K562 (cell line): ENCODE results near the gene CD34. TPM values are rescaled to one million over a fixed set of nuclear protein-coding genes. Genes with fewer than 3 reads are reported as not detected.

Source experiments
- ATAC-seq: fragments of 200-7000 bp; cut with Tn5 transposase; 3 replicates; pipeline ENCODE4 v1.9.1; 2020; ENCODE audit warnings: moderate library complexity
- BruUV-seq: library from RNA; stranded (reverse); fragments of 400-500 nt; replicated peaks from 2 replicates; lab custom pipeline; 2021; lab: Mats Ljungman, UMichigan
- CTCF ChIA-PET: fragments of 300-600 bp; formaldehyde crosslinking; extraction: SDS; loops from one replicate; lab custom pipeline; 2021; ENCODE audit warnings: low intra/inter-chr PET ratio; lab: Yijun Ruan, JAX
- POLR2A ChIA-PET: fragments of 300-600, 350-650 bp; sonication (Branson Sonifier 250); formaldehyde crosslinking; extraction: SDS; loops from one replicate; lab custom pipeline; 2021; ENCODE audit warnings: antibody characterized with exemption, inconsistent platforms; lab: Yijun Ruan, JAX
- DNase-seq, 4 experiments: peaks; one replicate each; pipeline versions ENCODE4 v3.0.0 to v3.0.0-alpha.2; 2011 to 2018; ENCODE audit warnings: low spot score in 3 of 4, mixed read lengths in 3 of 4; ENCODE audit errors: extremely low read depth in 1 of 4
- FAIRE-seq: peaks from 2 replicates; lab custom pipeline; 2011; peaks lifted over from hg19 to GRCh38; lab: Jason Lieb, UNC
- H2AFZ ChIP-seq: 2 replicates; pipeline ENCODE4 v1.6.0; 2011; ENCODE audit warnings: low read depth, low read length, control low read depth, inconsistent platforms
- H3K27ac ChIP-seq: fragments of 200-600 bp; 3 replicates; pipeline ENCODE4 v1.8.0; 2011; ENCODE audit warnings: low read depth, mild to moderate bottlenecking, control low read depth, inconsistent platforms, low read length, moderate library complexity, mixed read lengths; ENCODE audit errors: extremely low read depth
- H3K27me3 ChIP-seq, 2 experiments: fragments of 300-600 bp in 1 of 2; 2 replicates in 1 of 2; 3 replicates in 1 of 2; pipeline versions ENCODE4 v1.6.0 to v1.8.0; 2011; ENCODE audit warnings: inconsistent platforms in 2 of 2, low read length in 2 of 2, mild to moderate bottlenecking in 1 of 2, mixed read lengths in 1 of 2, moderate library complexity in 1 of 2; ENCODE audit not compliant: control insufficient read depth in 2 of 2, insufficient read depth in 2 of 2
- H3K36me3 ChIP-seq: fragments of 300-600 bp; 3 replicates; pipeline ENCODE4 v1.8.0; 2011; ENCODE audit warnings: mild to moderate bottlenecking, low read length, inconsistent platforms; ENCODE audit not compliant: control insufficient read depth, insufficient read depth
- H3K4me1 ChIP-seq, 2 experiments: fragments of 200-600 bp in 1 of 2; replicated peaks in 1 of 2; 2 replicates in 1 of 2; 3 replicates in 1 of 2; pipeline versions ENCODE4 v1.5.1 to v1.8.0; 2011; ENCODE audit warnings: inconsistent platforms in 2 of 2, low read length in 2 of 2, mild to moderate bottlenecking in 1 of 2, mixed read lengths in 1 of 2, moderate library complexity in 1 of 2; ENCODE audit not compliant: control insufficient read depth in 2 of 2, insufficient read depth in 2 of 2
- H3K4me2 ChIP-seq: 2 replicates; pipeline ENCODE4 v1.6.1; 2011; ENCODE audit warnings: low read length, control low read depth, inconsistent platforms, mixed read lengths; ENCODE audit not compliant: insufficient read depth
- H3K4me3 ChIP-seq: fragments of 200-600 bp; sonication (generic), shearing (Covaris generic); 2 replicates; pipeline ENCODE4 v1.5.1; 2016; ENCODE audit warnings: control low read depth, inconsistent platforms
- H3K79me2 ChIP-seq: fragments of 200-600 bp; 3 replicates; pipeline ENCODE4 v1.8.0; 2011; ENCODE audit warnings: low read length, inconsistent platforms; ENCODE audit not compliant: control insufficient read depth, insufficient read depth
- H3K9ac ChIP-seq, 2 experiments: 2 replicates each; pipeline versions ENCODE4 v1.6.0 to v1.6.1; 2011; ENCODE audit warnings: low read depth in 2 of 2, low read length in 2 of 2, control low read depth in 1 of 2, inconsistent platforms in 1 of 2, mild to moderate bottlenecking in 1 of 2, mixed read lengths in 1 of 2; ENCODE audit not compliant: insufficient read depth in 1 of 2
- H3K9me1 ChIP-seq: one replicate; pipeline ENCODE4 v1.6.0; 2011; ENCODE audit warnings: inconsistent platforms, mild to moderate bottlenecking, low read length, moderate library complexity; ENCODE audit not compliant: control insufficient read depth, insufficient read depth
- H3K9me3 ChIP-seq: replicated peaks from 2 replicates; pipeline ENCODE4 v1.5.1; 2011; ENCODE audit warnings: low read depth, low read length, inconsistent platforms; ENCODE audit not compliant: control insufficient read depth, insufficient read depth
- H4K20me1 ChIP-seq: replicated peaks from 2 replicates; pipeline ENCODE4 v1.6.1; 2011; ENCODE audit warnings: low read length, inconsistent platforms, mixed read lengths; ENCODE audit not compliant: control insufficient read depth, insufficient read depth
- BCLAF1 ChIP-seq, 2 experiments: fragments of 450-650 bp in 1 of 2; IDR thresholded peaks; 2 replicates each; pipeline ENCODE4 v1.6.1; 2011 to 2017; ENCODE audit warnings: low read depth in 2 of 2, antibody characterized with exemption in 1 of 2, borderline replicate concordance in 1 of 2, low read length in 1 of 2, mild to moderate bottlenecking in 1 of 2, mixed read lengths in 1 of 2; ENCODE audit not compliant: control insufficient read depth in 1 of 2
- CTCF ChIP-seq, 3 experiments: IDR thresholded peaks in 2 of 3; conservative IDR thresholded peaks in 1 of 3; 2 replicates each; pipeline ENCODE4 v1.5.1; 2011 to 2012; ENCODE audit warnings: low read length in 3 of 3, mild to moderate bottlenecking in 3 of 3, control low read depth in 2 of 3, improper control_type of control experiment in 1 of 3, inconsistent platforms in 1 of 3, low read depth in 1 of 3, mixed read lengths in 1 of 3, moderate library complexity in 1 of 3; ENCODE audit not compliant: insufficient read depth in 2 of 3
- ETS2 ChIP-seq: IDR thresholded peaks from 2 replicates; pipeline ENCODE4 v1.6.1; 2016; ENCODE audit warnings: borderline replicate concordance, missing genetic modification characterization, mild to moderate bottlenecking, moderate library complexity, missing compliant biosample characterization; ENCODE audit not compliant: poor library complexity, severe bottlenecking
- KLF13 ChIP-seq: fragments of 450-650 bp; IDR thresholded peaks from 2 replicates; pipeline ENCODE4 v1.6.1; 2016; ENCODE audit warnings: missing genetic modification characterization, low read depth, mild to moderate bottlenecking, missing compliant biosample characterization, moderate library complexity, borderline replicate concordance
- MTF1 ChIP-seq: fragments of 250-450 bp; sonication (Bioruptor Pico); IDR thresholded peaks from 2 replicates; pipeline ENCODE4 v1.9.0; 2021; ENCODE audit warnings: moderate library complexity, mild to moderate bottlenecking, inconsistent platforms, borderline replicate concordance
- MXD1 ChIP-seq: fragments of 250-450 bp; sonication (Bioruptor Pico); IDR thresholded peaks from 2 replicates; pipeline ENCODE4 v1.8.0; 2021; ENCODE audit warnings: borderline replicate concordance, mild to moderate bottlenecking, moderate library complexity; ENCODE audit not compliant: poor library complexity, severe bottlenecking
- NELFE ChIP-seq: IDR thresholded peaks from 2 replicates; pipeline ENCODE4 v1.6.1; 2011; ENCODE audit warnings: mild to moderate bottlenecking; ENCODE audit not compliant: insufficient read depth, insufficient read length
- PURB ChIP-seq: sonication (generic); formaldehyde crosslinking; IDR thresholded peaks from 2 replicates; pipeline ENCODE4 v1.9.0; 2021; ENCODE audit warnings: low read depth, mild to moderate bottlenecking, missing genetic modification reagents
- STAT6 ChIP-seq: sonication (generic); formaldehyde crosslinking; IDR thresholded peaks from 2 replicates; pipeline ENCODE4 v1.8.1; 2023; ENCODE audit warnings: mild to moderate bottlenecking, missing genetic modification reagents
- ZNF785 ChIP-seq: fragments of 250-450 bp; sonication (Bioruptor Pico); IDR thresholded peaks from 2 replicates; pipeline ENCODE4 v1.4.0; 2020; ENCODE audit warnings: mild to moderate bottlenecking
- WGBS: fragments of 100-300 bp; shearing (Covaris generic); methylation state at CpG from one replicate; pipeline ENCODE4 v1.1.6; 2016; ENCODE audit warnings: low coverage, mixed read lengths; ENCODE audit not compliant: insufficient coverage; ENCODE audit errors: missing lambda C conversion rate; 5-methylcytosine and 5-hydroxymethylcytosine counted together
- in situ Hi-C: fragments of 300-500 bp; cut with MboI; formaldehyde crosslinking; loops from 4 replicates; pipeline ENCODE4 v1.15.0; 2018; ENCODE audit warnings: inconsistent platforms, mixed read lengths
- intact Hi-C: fragments of 100-400 bp; cut with micrococcal nuclease; formaldehyde crosslinking; loops from 2 replicates; pipeline ENCODE4 v1.14.2; 2022
- polyA plus RNA-seq, 8 experiments: library from polyadenylated mRNA; depleted of rRNA in 4 of 8; stranded (reverse) in 5 of 8; unstranded in 3 of 8; fragments of >200 nt; fragmentation: Nextera tagmentation in 2 of 8; fragmentation: Illumina TruSeq in 1 of 8; extraction: Ambion mirVana in 2 of 8; extraction: Trizol in 1 of 8; gene quantifications; 2 replicates each; pipeline versions ENCODE4 v1.2.1 to v1.2.3, GENCODE V29; 2011 to 2014; ENCODE audit warnings: inconsistent platforms in 1 of 8, missing spikeins in 1 of 8
- total RNA-seq, 7 experiments: library from RNA; depleted of rRNA in 6 of 7; stranded (reverse); fragments of >200 nt in 6 of 7; fragmentation: Illumina TruSeq in 2 of 7; extraction: Trizol in 2 of 7; gene quantifications; 2 replicates each; pipeline versions ENCODE4 v1.2.1 to v1.2.3, GENCODE V29; 2011 to 2021; ENCODE audit warnings: low replicate concordance in 1 of 7

The CD34 gene
- total and polyA plus RNA-seq, 9 of the 15 experiments (the other 6 are each of a cell fraction or from before 2014, with no cell fraction given), result not detected

GRCh38 chr1:207850621-207851407 lies 60.1 kb downstream of the CD34 start:
- FAIRE-seq, result no peak
- Histone ChIP-seq H4K20me1 (no peaks in the 10 kb centered on the region; the same call in 1 of the 2 replicates), H3K4me2 (no peak overlapping the region), H3K4me1 (peaks cover 0 to 28% of the 10 kb centered on the region in 2 experiments; a peak in 4 of 5 replicates), H3K9me3 (no peaks in the 10 kb centered on the region), H2AFZ (no peak overlapping the region), H3K36me3 (no peaks in the 10 kb centered on the region), H3K27me3 (no peaks in the 10 kb centered on the region), H3K9me1 (no peaks in the 10 kb centered on the region), H3K4me3 (no peak overlapping the region), H3K27ac (no peak overlapping the region), H3K9ac (peak overlapping the region in 1 of 2 experiments; percentile 53; a peak in 1 of 4 replicates), H3K79me2 (no peaks in the 10 kb centered on the region; the same call in 2 of the 3 replicates)
- no peak for DNase-seq
- no TSS peak for BruUV-seq
- ATAC-seq, result peak; percentile 16
- in situ Hi-C loops, result no loop called here
- ChIA-PET CTCF (no interaction called here), POLR2A (interaction anchor here (0.6 to 1.6 kb wide), 5 partner anchors 11 to 982 kb away, joined by 3 to 5 read pairs (median 3); no protein-coding TSS in a partner anchor)
- WGBS, result 33% methylated on average over 7 of the region's 7 CpGs
- intact Hi-C loops, result no loop called here
- TF ChIP-seq ZNF785 (CRISPR knock-in tag) (no peak), NELFE (no peak), MTF1 (CRISPR knock-in tag) (no peak), PURB (CRISPR knock-in tag) (no peak), ETS2 (tag) (no peak), MXD1 (CRISPR knock-in tag) (no peak), KLF13 (tag) (no peak), CTCF (IDR thresholded peaks at IDR 0.05 in 2 of 3, conservative IDR thresholded peaks at IDR 0.05 in 1 of 3; ENCODE audit: insufficient read depth in 2 of 3, low read depth in 1 of 3, low read length in 3 of 3) (no peak), BCLAF1 (IDR thresholded peaks at IDR 0.05; ENCODE audit: borderline replicate concordance in 1 of 2, control insufficient read depth in 1 of 2, low read depth in 2 of 2, low read length in 1 of 2) (no peak), STAT6 (no peak)
